Measurements from ENCODE around the gene VMO1.
A peak's percentile ranks its signal among the peaks of the same experiment; 100 is the strongest.
"Not testable (repeated sequence)": the region's sequence is repeated elsewhere in the genome, so short reads cannot be mapped to it uniquely, and the experiment has no call there.

VMO1 gene

GRCh38 chr17:4786106-4786511, at the start of gene VMO1:
Gene VMO1, minus strand, starts transcription at chr17:4786364. Its CDS starts 12 bp downstream, at chr17:4786352.
- no peak for DNase-seq

- no peak for DNase-seq
Measured at GRCh38 chr17:4834681-4835020, 48.5 kb upstream of the VMO1 start.

- DNase-seq, result no peak
Measured at GRCh38 chr17:4833941-4834680, 47.9 kb upstream of the VMO1 start.

GRCh38 chr17:4833178-4833940, 47.2 kb upstream of the VMO1 start, which contains the start of gene MINK1:
Gene MINK1, plus strand, starts transcription at chr17:4833340. Its CDS starts 244 bp downstream, at chr17:4833584.
- peak; percentile 84 to 88 for DNase-seq

GRCh38 chr17:4832829-4833177, 46.6 kb upstream of the VMO1 start:
- not testable (repeated sequence) for DNase-seq

- DNase-seq, result no peak
Measured at GRCh38 chr17:4827399-4827798, 41.2 kb upstream of the VMO1 start.

- no peak for DNase-seq
Measured at GRCh38 chr17:4823373-4824089, 37.4 kb upstream of the VMO1 start.

- DNase-seq, result no peak
Measured at GRCh38 chr17:4822835-4823234, 36.7 kb upstream of the VMO1 start.

GRCh38 chr17:4818276-4818675, 32.1 kb upstream of the VMO1 start:
- DNase-seq, result no peak

GRCh38 chr17:4816826-4817225, 30.7 kb upstream of the VMO1 start:
- DNase-seq, result no peak

- DNase-seq, result no peak
Measured at GRCh38 chr17:4815043-4815675, 29.0 kb upstream of the VMO1 start.

- DNase-seq, result no peak
Measured at GRCh38 chr17:4812690-4813089, 26.5 kb upstream of the VMO1 start.

- DNase-seq, result no peak
Measured at GRCh38 chr17:4811471-4811870, 25.3 kb upstream of the VMO1 start.

GRCh38 chr17:4810696-4811290, 24.6 kb upstream of the VMO1 start:
- DNase-seq, result no peak

- no peak for DNase-seq
Measured at GRCh38 chr17:4808378-4808767, 22.2 kb upstream of the VMO1 start.

GRCh38 chr17:4807605-4808377, 21.6 kb upstream of the VMO1 start:
- DNase-seq, result no peak

- DNase-seq, result peak; percentile 78 to 87
Measured at GRCh38 chr17:4806777-4807604, 20.8 kb upstream of the VMO1 start, which contains the start of gene PLD2. Gene PLD2, plus strand, starts transcription at chr17:4807152. Its CDS starts 621 bp downstream, at chr17:4807773.

GRCh38 chr17:4806456-4806776, 20.3 kb upstream of the VMO1 start:
- no peak for DNase-seq

GRCh38 chr17:4802228-4802627, 16.1 kb upstream of the VMO1 start, which contains the start of gene C17orf114:
Gene C17orf114, minus strand, starts transcription at chr17:4802328.
- DNase-seq, result no peak

GRCh38 chr17:4800462-4801196, 14.5 kb upstream of the VMO1 start:
- DNase-seq, result no peak
